ENCODE measurements around the gene OGT.

DNA sequence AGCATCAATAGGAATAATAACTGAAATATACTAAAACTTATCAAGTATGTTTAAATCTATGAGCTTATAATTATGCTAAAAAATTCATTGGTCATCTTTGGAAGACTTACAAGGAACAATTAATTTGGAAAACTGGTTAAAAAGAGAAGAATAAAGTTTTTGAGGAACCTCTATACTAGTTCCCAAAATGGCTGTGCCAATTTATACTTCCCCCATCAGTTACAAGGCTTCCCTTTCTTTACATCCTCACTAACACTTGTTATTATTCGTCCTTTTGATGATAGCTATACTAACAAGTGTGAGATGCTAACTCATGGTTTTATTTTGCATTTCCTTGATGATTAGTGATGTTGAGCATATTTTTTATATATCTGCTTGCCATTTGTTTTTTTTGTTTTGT lies 17.1 kb downstream of the OGT start:
- TF ChIP-seq, protein P1, sequence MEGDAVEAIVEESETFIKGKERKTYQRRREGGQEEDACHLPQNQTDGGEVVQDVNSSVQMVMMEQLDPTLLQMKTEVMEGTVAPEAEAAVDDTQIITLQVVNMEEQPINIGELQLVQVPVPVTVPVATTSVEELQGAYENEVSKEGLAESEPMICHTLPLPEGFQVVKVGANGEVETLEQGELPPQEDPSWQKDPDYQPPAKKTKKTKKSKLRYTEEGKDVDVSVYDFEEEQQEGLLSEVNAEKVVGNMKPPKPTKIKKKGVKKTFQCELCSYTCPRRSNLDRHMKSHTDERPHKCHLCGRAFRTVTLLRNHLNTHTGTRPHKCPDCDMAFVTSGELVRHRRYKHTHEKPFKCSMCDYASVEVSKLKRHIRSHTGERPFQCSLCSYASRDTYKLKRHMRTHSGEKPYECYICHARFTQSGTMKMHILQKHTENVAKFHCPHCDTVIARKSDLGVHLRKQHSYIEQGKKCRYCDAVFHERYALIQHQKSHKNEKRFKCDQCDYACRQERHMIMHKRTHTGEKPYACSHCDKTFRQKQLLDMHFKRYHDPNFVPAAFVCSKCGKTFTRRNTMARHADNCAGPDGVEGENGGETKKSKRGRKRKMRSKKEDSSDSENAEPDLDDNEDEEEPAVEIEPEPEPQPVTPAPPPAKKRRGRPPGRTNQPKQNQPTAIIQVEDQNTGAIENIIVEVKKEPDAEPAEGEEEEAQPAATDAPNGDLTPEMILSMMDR (IDR thresholded peaks at IDR 0.05), result no peak
- TF ChIP-seq RCOR1 (IDR thresholded peaks at IDR 0.05; ENCODE audit: low read depth, low read length) (no peak), RARB (CRISPR knock-in tag; IDR thresholded peaks at IDR 0.05) (no peak), NPAS2 (CRISPR knock-in tag; IDR thresholded peaks at IDR 0.05; ENCODE audit: borderline replicate concordance) (no peak), KDM1A (IDR thresholded peaks at IDR 0.05; ENCODE audit: low read depth) (no peak), CEBPB (IDR thresholded peaks at IDR 0.05) (no peak)

Data from A549 (cell line).